Stimulated activated CD4-positive, alpha-beta T cell treated with anti-CD3 and anti-CD28 coated beads, Interleukin-12 subunit alpha, Interleukin-12 subunit beta, amount 100 ng/mL, for 4 hours (primary cell): ENCODE results near the gene PLD1.

Source experiments
- DNase-seq: peaks from one replicate; pipeline ENCODE4 v3.0.0-alpha.2; 2020

The PLD1 gene

GRCh38 chr3:171556148-171556547, 254.1 kb downstream of the PLD1 start:
- no peak for DNase-seq

- DNase-seq: no peak
Measured at GRCh38 chr3:171553086-171553485, 257.2 kb downstream of the PLD1 start.

GRCh38 chr3:171552531-171552930, 257.8 kb downstream of the PLD1 start:
- DNase-seq: no peak

- no peak for DNase-seq
Measured at GRCh38 chr3:171551296-171551695, 259.0 kb downstream of the PLD1 start.
